Neural crest cell (in vitro differentiated cells): Measurements from ENCODE around the gene EPB41L4B. TPM values are rescaled to one million over a fixed set of nuclear protein-coding genes. Genes with fewer than 3 reads are reported as not detected.

ENCODE experiments used
- DNase-seq: peaks from one replicate; pipeline ENCODE4 v3.0.0; 2021; ENCODE audit warnings: low read depth, mixed read lengths, low spot score
- H3K27ac Mint-ChIP-seq: one replicate; pipeline ENCODE4 v1.8.0; 2021; ENCODE audit warnings: mild to moderate bottlenecking, mixed read lengths; ENCODE audit not compliant: unreplicated experiment
- H3K27me3 Mint-ChIP-seq: 2 replicates; pipeline ENCODE4 v1.8.0; 2021; ENCODE audit warnings: low read depth, mild to moderate bottlenecking, mixed read lengths
- H3K36me3 Mint-ChIP-seq: 2 replicates; pipeline ENCODE4 v1.8.0; 2021; ENCODE audit warnings: low read depth, mild to moderate bottlenecking, mixed read lengths
- H3K4me1 Mint-ChIP-seq: 2 replicates; pipeline ENCODE4 v1.8.0; 2021; ENCODE audit warnings: mixed read lengths
- H3K4me3 Mint-ChIP-seq: one replicate; pipeline ENCODE4 v1.8.0; 2021; ENCODE audit warnings: mild to moderate bottlenecking, mixed read lengths
- H3K9me3 Mint-ChIP-seq: 2 replicates; pipeline ENCODE4 v1.8.0; 2021; ENCODE audit warnings: mixed read lengths
- CTCF ChIP-seq: fragments of 200-600 bp; sonication (generic); conservative IDR thresholded peaks from 2 replicates; pipeline ENCODE4 v1.5.0; 2021; ENCODE audit warnings: antibody characterized with exemption, mild to moderate bottlenecking
- total RNA-seq: library from RNA; stranded (reverse); gene quantifications from 2 replicates; pipeline ENCODE4 v1.2.1, GENCODE V29; 2021

EPB41L4B gene
- total RNA-seq, 1 donor from 2014 or later: 1.4 TPM

GRCh38 chr9:109258481-109259302, 62.2 kb downstream of the EPB41L4B start:
- H3K27me3 Mint-ChIP-seq: no peaks in the 10 kb centered on the region
- DNase-seq: no peak
- peak overlapping the region; percentile 31 for H3K27ac Mint-ChIP-seq
- peaks cover 5% of the 10 kb centered on the region for H3K4me1 Mint-ChIP-seq
- H3K36me3 Mint-ChIP-seq: no peaks in the 10 kb centered on the region
- H3K9me3 Mint-ChIP-seq: no peaks in the 10 kb centered on the region
- no peak for TF ChIP-seq CTCF
- no peak overlapping the region for H3K4me3 Mint-ChIP-seq

DNA sequence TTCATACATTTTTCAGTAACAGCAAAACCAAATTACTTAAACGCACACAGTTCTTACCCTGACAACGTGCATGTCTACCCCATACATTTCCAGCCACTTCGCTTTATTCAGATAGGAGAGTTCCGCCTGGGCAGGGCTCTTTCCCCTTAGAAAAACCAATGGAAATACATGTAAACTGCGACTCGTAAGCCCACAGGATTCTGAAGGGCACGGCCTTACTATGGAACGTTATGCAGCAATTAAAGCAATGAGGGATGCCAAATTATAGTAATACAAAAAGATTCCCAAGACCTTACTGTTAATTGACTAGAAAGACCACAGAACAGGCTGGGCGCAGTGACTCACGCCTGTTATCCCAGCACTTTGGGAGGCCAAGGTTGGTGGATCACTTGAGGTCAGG, 64.5 kb downstream of the EPB41L4B start:
- Mint-ChIP-seq H3K27me3 (no peaks in the 10 kb centered on the region), H3K9me3 (no peaks in the 10 kb centered on the region), H3K4me3 (no peak overlapping the region), H3K27ac (no peak overlapping the region), H3K36me3 (no peaks in the 10 kb centered on the region), H3K4me1 (peaks cover 9% of the 10 kb centered on the region)
- no peak for TF ChIP-seq CTCF
- no peak for DNase-seq

DNA sequence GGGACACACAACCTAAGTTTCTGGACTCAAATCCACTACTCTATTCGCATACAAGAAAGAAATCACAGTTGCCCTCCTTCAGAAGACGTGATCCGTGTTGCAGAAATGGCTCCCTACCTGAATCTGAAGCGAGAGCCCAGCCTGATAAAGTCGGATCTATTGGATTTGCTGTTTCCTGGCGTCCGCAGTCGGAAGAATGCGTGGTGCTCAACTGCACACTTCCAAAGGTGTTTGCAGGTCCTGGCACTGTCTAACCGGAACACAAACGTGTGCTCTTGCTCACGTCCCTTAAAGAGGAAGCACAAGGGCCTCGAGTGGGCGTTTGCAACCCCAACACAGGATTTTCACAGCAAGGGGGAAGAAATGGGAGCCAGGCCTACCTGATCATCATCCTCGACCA, 65.5 kb downstream of the EPB41L4B start:
- H3K36me3 Mint-ChIP-seq: no peaks in the 10 kb centered on the region
- peaks cover 13% of the 10 kb centered on the region for H3K4me1 Mint-ChIP-seq
- no peak for DNase-seq
- no peaks in the 10 kb centered on the region for H3K9me3 Mint-ChIP-seq
- H3K27me3 Mint-ChIP-seq: no peaks in the 10 kb centered on the region
- no peak overlapping the region for H3K4me3 Mint-ChIP-seq
- no peak for TF ChIP-seq CTCF
- H3K27ac Mint-ChIP-seq: no peak overlapping the region

DNA sequence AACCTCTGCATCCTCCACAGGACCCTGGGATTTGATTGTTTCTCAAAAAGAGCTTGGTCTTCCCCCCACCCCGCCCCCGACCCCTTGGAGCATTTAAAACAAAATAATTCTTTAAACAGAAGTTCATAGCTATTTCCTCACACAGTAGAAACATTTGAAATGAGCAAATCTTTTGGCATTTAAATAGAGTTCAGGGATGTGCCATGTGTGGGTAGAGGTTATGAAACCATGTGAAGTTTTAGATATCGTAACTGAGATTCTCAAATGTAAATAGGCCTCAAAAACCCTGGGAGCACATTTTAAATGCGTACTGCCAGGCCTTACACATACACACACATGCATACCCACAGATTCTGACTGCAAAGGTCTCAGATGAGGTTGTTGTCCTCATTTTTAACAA, 66.5 kb downstream of the EPB41L4B start:
- no peak for DNase-seq
- no peak overlapping the region for H3K4me3 Mint-ChIP-seq
- H3K9me3 Mint-ChIP-seq: no peaks in the 10 kb centered on the region
- H3K27me3 Mint-ChIP-seq: no peaks in the 10 kb centered on the region
- no peak overlapping the region for H3K27ac Mint-ChIP-seq
- TF ChIP-seq CTCF: no peak
- peaks cover 13% of the 10 kb centered on the region for H3K4me1 Mint-ChIP-seq
- H3K36me3 Mint-ChIP-seq: no peaks in the 10 kb centered on the region

- Mint-ChIP-seq H3K27ac (no peak overlapping the region), H3K27me3 (no peaks in the 10 kb centered on the region), H3K4me1 (peaks cover 13% of the 10 kb centered on the region), H3K4me3 (no peak overlapping the region), H3K9me3 (no peaks in the 10 kb centered on the region), H3K36me3 (no peaks in the 10 kb centered on the region)
- no peak for DNase-seq
- no peak for TF ChIP-seq CTCF
Observed at GRCh38 chr9:109253637-109254284, 67.1 kb downstream of the EPB41L4B start.
